Fibroblast of mammary gland (primary cell): Measurements from ENCODE around the gene NFILZ.

Source experiments
- DNase-seq: peaks from one replicate; pipeline ENCODE4 v3.0.0-alpha.2; 2010; ENCODE audit warnings: low read depth
- H3K4me3 ChIP-seq: 2 replicates; pipeline ENCODE4 v1.5.1; 2011; ENCODE audit warnings: low read depth, mild to moderate bottlenecking, low read length, moderate library complexity; ENCODE audit not compliant: control insufficient read depth
- CTCF ChIP-seq: conservative IDR thresholded peaks from 2 replicates; pipeline ENCODE4 v1.5.1; 2011; ENCODE audit warnings: low read depth, low read length, inconsistent platforms; ENCODE audit not compliant: control insufficient read depth, insufficient read depth

Gene NFILZ

DNA sequence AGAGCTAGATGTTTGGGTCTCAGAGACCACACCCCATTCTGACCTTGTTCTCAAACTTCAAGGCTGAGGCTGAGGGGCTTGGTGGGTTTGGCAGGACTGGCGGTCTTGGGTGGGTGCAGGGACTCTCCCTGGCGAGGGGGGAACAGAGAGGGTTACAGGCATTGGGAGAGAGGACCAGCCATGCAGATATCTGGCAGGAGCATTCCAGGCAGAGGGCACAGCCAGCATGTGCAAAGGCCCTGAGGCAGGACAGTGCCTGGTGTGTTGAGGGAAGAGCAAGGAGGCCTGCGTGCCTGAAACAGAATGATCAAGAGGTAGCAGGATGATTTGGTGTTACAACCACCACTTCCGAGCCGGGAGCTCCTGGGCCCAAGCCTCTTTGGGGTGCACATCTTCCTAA is 27.4 kb downstream of the NFILZ start:
- H3K4me3 ChIP-seq: no peak overlapping the region
- TF ChIP-seq CTCF: no peak
- DNase-seq: no peak

DNA sequence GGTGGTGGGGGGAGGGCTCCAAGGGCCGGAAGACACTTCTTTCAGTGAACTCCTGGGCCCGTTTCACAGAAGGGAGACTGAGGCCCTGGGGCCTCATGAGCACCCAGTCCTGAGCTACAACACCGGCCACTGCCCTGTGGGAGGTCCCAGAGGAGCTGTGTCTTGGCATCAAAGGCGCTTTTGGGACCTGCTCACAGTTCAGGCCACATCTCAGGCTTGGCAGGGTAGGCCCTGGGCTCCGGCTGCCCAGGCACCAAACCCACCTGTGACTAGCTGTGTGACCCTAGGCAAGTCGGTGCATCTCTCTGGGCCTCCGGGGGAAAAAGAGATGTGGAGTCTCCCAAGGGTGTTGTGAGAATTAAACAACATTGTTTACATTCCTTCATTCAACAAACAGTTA is 29.5 kb downstream of the NFILZ start:
- no peak for TF ChIP-seq CTCF
- no peak for DNase-seq
- no peak overlapping the region for H3K4me3 ChIP-seq

DNA sequence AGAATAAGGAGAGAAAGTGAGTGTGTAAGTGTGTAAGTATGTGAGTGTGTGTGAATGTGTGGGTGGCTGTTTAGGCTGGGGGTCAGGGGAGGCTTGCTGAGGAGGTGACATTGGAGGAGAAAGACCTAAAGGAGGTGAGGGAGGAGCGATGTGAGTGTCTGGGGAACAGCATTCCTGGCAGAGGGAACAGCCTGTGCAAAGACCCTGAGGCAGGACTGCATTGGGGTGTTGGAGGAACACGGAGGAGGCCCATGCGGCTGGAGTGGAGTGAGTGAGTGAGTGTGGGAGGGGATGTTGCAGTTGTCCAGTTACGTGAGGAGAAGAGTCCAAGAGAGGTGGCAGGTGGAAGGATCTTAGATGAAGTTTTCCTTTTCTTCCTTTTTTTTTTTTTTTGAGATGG is 31.8 kb downstream of the NFILZ start:
- no peak for TF ChIP-seq CTCF
- H3K4me3 ChIP-seq: no peak overlapping the region
- DNase-seq: no peak

- H3K4me3 ChIP-seq: no peak overlapping the region
- DNase-seq: no peak
- no peak for TF ChIP-seq CTCF
Measured at GRCh38 chr19:8663920-8664670, 33.7 kb downstream of the NFILZ start.

DNA sequence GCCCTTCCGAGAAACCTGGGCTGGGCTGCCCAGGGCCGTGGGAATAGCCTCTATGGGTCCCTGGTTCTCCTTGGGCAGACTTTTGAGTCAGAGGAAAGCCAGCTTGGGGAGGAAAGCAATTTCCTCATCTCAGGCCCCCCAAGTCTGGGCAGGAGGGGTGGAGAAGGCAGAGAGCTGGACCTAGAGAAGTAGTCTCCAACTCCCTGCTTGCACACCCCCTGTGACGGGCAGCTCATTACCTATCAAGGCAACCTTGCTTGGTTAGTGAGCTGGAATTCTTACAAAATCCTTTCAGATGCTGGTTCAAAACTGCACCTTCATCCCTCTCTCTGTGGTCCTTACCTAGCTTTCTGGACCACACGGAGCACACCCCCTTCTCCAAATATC is 34.2 kb downstream of the NFILZ start:
- H3K4me3 ChIP-seq: no peak overlapping the region
- DNase-seq: no peak

GRCh38 chr19:8665468-8666213 is 35.2 kb downstream of the NFILZ start:
- no peak for TF ChIP-seq CTCF

More for the DNA sequence above, 34.2 kb downstream of the NFILZ start:
- no peak for TF ChIP-seq CTCF

More at GRCh38 chr19:8665468-8666213, 35.2 kb downstream of the NFILZ start:
- H3K4me3 ChIP-seq: no peak overlapping the region
- no peak for DNase-seq
